HepG2 (cell line): ENCODE data around the gene NKX1-1.

Source experiments
- MYC ChIP-seq: sonication (generic); formaldehyde crosslinking; IDR thresholded peaks from 2 replicates; pipeline ENCODE4 v1.9.0; 2021; ENCODE audit warnings: missing genetic modification reagents, borderline replicate concordance
- TF ChIP-seq, protein P1 (sequence below): sonication (generic); formaldehyde crosslinking; IDR thresholded peaks from one replicate; pipeline ENCODE4 v1.5.1; 2020; ENCODE audit warnings: mild to moderate bottlenecking, missing genetic modification reagents; ENCODE audit errors: not compliant biosample characterization

DNA sequence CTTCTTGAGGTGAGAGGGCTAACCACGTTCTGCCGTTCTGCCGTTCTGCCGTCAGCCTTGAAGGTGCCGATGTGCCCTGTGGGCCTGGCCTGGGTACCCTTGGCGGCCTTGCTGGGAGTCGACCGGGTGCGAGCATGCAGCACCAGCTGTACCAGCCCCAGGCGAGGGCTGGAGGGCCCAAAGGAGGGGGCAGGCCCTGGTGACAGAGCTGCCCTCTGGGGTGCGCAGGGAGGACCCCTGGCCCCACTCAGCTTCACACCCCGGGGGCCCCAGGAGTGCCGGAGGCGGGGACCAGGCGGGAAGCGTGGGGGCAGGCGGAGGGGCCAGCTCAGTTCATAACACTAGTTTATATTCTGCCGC lies 37.2 kb downstream of the NKX1-1 start:
- TF ChIP-seq MYC (CRISPR knock-in tag) = no peak
- TF ChIP-seq, protein P1, sequence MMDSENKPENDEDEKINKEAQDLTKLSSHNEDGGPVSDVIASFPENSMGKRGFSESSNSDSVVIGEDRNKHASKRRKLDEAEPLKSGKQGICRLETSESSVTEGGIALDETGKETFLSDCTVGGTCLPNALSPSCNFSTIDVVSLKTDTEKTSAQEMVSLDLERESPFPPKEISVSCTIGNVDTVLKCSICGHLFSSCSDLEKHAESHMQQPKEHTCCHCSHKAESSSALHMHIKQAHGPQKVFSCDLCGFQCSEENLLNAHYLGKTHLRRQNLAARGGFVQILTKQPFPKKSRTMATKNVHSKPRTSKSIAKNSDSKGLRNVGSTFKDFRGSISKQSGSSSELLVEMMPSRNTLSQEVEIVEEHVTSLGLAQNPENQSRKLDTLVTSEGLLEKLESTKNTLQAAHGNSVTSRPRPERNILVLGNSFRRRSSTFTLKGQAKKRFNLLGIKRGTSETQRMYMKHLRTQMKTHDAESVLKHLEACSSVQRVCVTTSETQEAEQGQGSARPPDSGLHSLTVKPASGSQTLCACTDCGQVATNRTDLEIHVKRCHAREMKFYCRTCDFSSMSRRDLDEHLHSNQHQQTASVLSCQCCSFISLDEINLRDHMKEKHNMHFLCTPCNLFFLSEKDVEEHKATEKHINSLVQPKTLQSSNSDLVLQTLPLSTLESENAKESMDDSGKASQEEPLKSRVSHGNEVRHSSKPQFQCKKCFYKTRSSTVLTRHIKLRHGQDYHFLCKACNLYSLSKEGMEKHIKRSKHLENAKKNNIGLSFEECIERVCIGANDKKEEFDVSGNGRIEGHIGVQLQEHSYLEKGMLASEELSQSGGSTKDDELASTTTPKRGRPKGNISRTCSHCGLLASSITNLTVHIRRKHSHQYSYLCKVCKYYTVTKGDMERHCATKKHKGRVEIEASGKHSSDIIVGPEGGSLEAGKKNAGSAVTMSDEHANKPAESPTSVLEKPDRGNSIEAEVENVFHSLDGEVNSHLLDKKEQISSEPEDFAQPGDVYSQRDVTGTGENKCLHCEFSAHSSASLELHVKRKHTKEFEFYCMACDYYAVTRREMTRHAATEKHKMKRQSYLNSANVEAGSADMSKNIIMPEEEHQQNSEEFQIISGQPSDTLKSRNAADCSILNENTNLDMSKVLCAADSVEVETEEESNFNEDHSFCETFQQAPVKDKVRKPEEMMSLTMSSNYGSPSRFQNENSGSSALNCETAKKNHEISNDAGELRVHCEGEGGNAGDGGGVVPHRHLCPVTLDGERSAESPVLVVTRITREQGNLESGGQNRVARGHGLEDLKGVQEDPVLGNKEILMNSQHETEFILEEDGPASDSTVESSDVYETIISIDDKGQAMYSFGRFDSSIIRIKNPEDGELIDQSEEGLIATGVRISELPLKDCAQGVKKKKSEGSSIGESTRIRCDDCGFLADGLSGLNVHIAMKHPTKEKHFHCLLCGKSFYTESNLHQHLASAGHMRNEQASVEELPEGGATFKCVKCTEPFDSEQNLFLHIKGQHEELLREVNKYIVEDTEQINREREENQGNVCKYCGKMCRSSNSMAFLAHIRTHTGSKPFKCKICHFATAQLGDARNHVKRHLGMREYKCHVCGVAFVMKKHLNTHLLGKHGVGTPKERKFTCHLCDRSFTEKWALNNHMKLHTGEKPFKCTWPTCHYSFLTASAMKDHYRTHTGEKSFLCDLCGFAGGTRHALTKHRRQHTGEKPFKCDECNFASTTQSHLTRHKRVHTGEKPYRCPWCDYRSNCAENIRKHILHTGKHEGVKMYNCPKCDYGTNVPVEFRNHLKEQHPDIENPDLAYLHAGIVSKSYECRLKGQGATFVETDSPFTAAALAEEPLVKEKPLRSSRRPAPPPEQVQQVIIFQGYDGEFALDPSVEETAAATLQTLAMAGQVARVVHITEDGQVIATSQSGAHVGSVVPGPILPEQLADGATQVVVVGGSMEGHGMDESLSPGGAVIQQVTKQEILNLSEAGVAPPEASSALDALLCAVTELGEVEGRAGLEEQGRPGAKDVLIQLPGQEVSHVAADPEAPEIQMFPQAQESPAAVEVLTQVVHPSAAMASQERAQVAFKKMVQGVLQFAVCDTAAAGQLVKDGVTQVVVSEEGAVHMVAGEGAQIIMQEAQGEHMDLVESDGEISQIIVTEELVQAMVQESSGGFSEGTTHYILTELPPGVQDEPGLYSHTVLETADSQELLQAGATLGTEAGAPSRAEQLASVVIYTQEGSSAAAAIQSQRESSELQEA = no peak
